Measurements from ENCODE around the gene EPB41L4A.

The EPB41L4A gene

GRCh38 chr5:112382886-112383285 lies 36.2 kb downstream of the EPB41L4A start:
- Histone ChIP-seq H3K36me3 (ENCODE audit: insufficient read depth) (no peaks in the 10 kb centered on the region), H4K20me1 (ENCODE audit: insufficient read depth) (no peaks in the 10 kb centered on the region), H3K4me3 (IDR thresholded peaks at IDR 0.05; ENCODE audit: insufficient read depth, low read depth, low read length) (no peak overlapping the region), H3K27me3 (ENCODE audit: insufficient read depth, low read depth) (no peaks in the 10 kb centered on the region), H3K9ac (no peak overlapping the region), H3K4me2 (no peak overlapping the region), H3K79me2 (ENCODE audit: insufficient read depth, low read depth) (no peaks in the 10 kb centered on the region), H2AFZ (ENCODE audit: low read depth) (no peak overlapping the region), H3K4me1 (ENCODE audit: low read depth, poor library complexity, severe bottlenecking) (no peaks in the 10 kb centered on the region), H3K27ac (no peak overlapping the region)
- no peak for TF ChIP-seq CTCF (conservative IDR thresholded peaks at IDR 0.05; ENCODE audit: low read depth, low read length)

DNA sequence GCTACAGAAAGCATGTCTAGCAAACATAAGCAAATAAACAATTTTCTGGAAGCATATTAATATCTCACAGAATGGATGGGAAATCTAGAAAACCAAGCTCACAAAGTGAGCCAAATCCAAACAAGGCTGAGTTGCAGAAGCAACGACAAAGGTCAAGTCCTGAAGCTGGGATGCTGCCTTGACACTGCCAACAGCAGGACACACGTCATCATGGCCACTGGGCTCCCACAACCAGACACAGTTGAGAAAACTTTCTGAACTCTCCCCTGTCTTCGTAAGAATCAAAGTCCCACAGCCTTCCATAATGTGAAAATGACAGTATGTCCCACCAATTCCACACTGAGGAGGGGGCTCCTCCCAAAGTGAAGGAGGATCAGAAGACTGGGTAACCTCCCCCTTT lies 37.6 kb downstream of the EPB41L4A start:
- no peaks in the 10 kb centered on the region for H3K79me2 ChIP-seq (ENCODE audit: insufficient read depth, low read depth)
- no peak overlapping the region for H3K27ac ChIP-seq
- H3K27me3 ChIP-seq (ENCODE audit: insufficient read depth, low read depth), result no peaks in the 10 kb centered on the region
- TF ChIP-seq CTCF (conservative IDR thresholded peaks at IDR 0.05; ENCODE audit: low read depth, low read length), result no peak
- no peak overlapping the region for H3K9ac ChIP-seq
- no peak overlapping the region for H2AFZ ChIP-seq (ENCODE audit: low read depth)
- H3K4me1 ChIP-seq (ENCODE audit: low read depth, poor library complexity, severe bottlenecking), result no peaks in the 10 kb centered on the region
- no peak overlapping the region for H3K4me3 ChIP-seq (IDR thresholded peaks at IDR 0.05; ENCODE audit: insufficient read depth, low read depth, low read length)
- H3K36me3 ChIP-seq (ENCODE audit: insufficient read depth), result no peaks in the 10 kb centered on the region
- H4K20me1 ChIP-seq (ENCODE audit: insufficient read depth), result no peaks in the 10 kb centered on the region
- H3K4me2 ChIP-seq, result no peak overlapping the region

- Histone ChIP-seq H4K20me1 (ENCODE audit: insufficient read depth) (no peaks in the 10 kb centered on the region), H3K4me1 (ENCODE audit: low read depth, poor library complexity, severe bottlenecking) (no peaks in the 10 kb centered on the region), H3K4me3 (IDR thresholded peaks at IDR 0.05; ENCODE audit: insufficient read depth, low read depth, low read length) (no peak overlapping the region), H3K36me3 (ENCODE audit: insufficient read depth) (no peaks in the 10 kb centered on the region), H3K27ac (no peak overlapping the region), H3K9ac (no peak overlapping the region), H3K27me3 (ENCODE audit: insufficient read depth, low read depth) (no peaks in the 10 kb centered on the region), H3K79me2 (ENCODE audit: insufficient read depth, low read depth) (no peaks in the 10 kb centered on the region), H2AFZ (ENCODE audit: low read depth) (no peak overlapping the region), H3K4me2 (no peak overlapping the region)
- no peak for TF ChIP-seq CTCF (conservative IDR thresholded peaks at IDR 0.05; ENCODE audit: low read depth, low read length)
Measured at GRCh38 chr5:112379542-112380325, 39.3 kb downstream of the EPB41L4A start.

GRCh38 chr5:112374818-112375217 lies 44.3 kb downstream of the EPB41L4A start:
- Histone ChIP-seq H3K9ac (no peak overlapping the region), H4K20me1 (ENCODE audit: insufficient read depth) (no peaks in the 10 kb centered on the region), H3K36me3 (ENCODE audit: insufficient read depth) (no peaks in the 10 kb centered on the region), H3K4me1 (ENCODE audit: low read depth, poor library complexity, severe bottlenecking) (no peaks in the 10 kb centered on the region), H3K27me3 (ENCODE audit: insufficient read depth, low read depth) (no peaks in the 10 kb centered on the region), H2AFZ (ENCODE audit: low read depth) (no peak overlapping the region), H3K4me3 (IDR thresholded peaks at IDR 0.05; ENCODE audit: insufficient read depth, low read depth, low read length) (no peak overlapping the region), H3K27ac (no peak overlapping the region), H3K79me2 (ENCODE audit: insufficient read depth, low read depth) (no peaks in the 10 kb centered on the region), H3K4me2 (no peak overlapping the region)
- TF ChIP-seq CTCF (conservative IDR thresholded peaks at IDR 0.05; ENCODE audit: low read depth, low read length), result no peak

Data from KMS-11 (cell line).